ENCODE data around the gene ZRANB1.

Gene ZRANB1

DNA sequence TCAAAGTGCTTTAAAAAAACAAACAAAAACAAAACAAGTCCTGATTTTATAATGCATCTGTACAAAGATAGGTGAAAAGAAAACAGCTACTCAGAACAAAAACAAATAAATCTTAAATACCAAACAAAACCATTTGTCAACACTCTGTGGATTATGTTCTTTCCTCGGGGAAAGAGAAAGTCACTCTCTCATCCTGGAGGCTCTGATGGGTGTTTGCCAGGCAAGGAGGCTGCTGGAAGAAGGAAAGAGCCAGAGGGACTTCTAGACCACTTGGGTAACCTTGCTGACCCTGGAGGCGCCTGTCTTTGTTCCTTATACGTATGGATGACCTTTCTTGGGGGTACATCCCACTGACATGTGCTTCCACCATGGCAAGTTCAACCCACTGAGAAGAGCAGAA lies 92.8 kb downstream of the ZRANB1 start:
- no peak for DNase-seq (ENCODE audit: low read depth in 3 of 3)

- DNase-seq (ENCODE audit: low read depth in 3 of 3) = no peak
Observed at GRCh38 chr10:125035136-125035535, 93.2 kb downstream of the ZRANB1 start.

DNA sequence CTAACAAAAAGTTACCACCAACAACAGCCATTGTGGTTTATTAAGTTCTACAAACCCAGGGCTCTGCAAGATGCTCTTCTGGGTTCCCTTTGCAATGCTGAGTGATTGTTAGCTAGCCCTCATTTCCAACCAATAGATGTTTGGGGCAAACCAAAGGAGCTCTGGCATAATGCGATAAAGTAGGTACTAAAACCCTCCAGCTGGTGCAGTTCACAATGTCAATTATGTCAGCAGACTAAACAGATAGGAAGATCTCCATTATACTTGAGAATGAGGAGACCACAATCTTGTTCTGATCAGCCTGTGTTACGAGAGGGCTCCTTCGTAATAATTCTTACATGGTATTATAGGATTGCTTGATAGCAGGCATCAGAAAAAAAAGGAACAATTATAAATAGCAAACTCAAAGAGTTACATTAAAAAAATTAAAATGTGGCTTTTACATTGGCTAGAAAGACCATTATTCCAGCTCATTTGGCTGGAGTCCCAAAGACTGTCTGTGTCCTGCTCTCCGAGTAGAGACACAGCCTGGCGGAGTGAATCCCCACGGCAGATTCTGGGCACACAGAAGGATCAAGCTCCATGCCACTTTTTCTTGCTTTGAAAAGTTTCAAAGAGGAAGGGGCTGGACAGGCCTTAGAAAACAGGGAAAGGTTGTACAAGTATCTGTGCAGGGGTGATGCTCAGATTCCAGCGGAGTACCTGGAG lies 93.8 kb downstream of the ZRANB1 start:
- DNase-seq (ENCODE audit: low read depth in 3 of 3) = no peak

- no peak for DNase-seq (ENCODE audit: low read depth in 3 of 3)
Observed at GRCh38 chr10:125037145-125037877, 95.4 kb downstream of the ZRANB1 start.

Measured in stimulated activated CD4-positive, alpha-beta T cell treated with anti-CD3 and anti-CD28 coated beads, TNF-alpha, amount 100 ng/mL, for 4 hours (primary cell).